ELR (cell line): ENCODE data around the gene AKT3.

Experiments used
- DNase-seq: peaks from one replicate; pipeline ENCODE4 v3.0.0-alpha.2; 2015; ENCODE audit warnings: low read depth

AKT3 gene

GRCh38 chr1:243507001-243507671, 342.9 kb downstream of the AKT3 start:
- peak; percentile 20 for DNase-seq

- DNase-seq: no peak
Measured at GRCh38 chr1:243505986-243506689, 343.9 kb downstream of the AKT3 start.

GRCh38 chr1:243503155-243503554, 346.9 kb downstream of the AKT3 start:
- no peak for DNase-seq

GRCh38 chr1:243501002-243501401, 349.0 kb downstream of the AKT3 start:
- DNase-seq: peak; percentile 86

GRCh38 chr1:243500512-243500911, 349.5 kb downstream of the AKT3 start:
- DNase-seq: no peak

GRCh38 chr1:243499711-243500110, 350.3 kb downstream of the AKT3 start:
- DNase-seq: no peak

GRCh38 chr1:243499248-243499647, 350.8 kb downstream of the AKT3 start:
- DNase-seq: no peak

GRCh38 chr1:243497939-243498681, 351.9 kb downstream of the AKT3 start:
- DNase-seq: no peak

- DNase-seq: no peak
Measured at GRCh38 chr1:243496806-243497205, 353.2 kb downstream of the AKT3 start.

- DNase-seq: no peak
Measured at GRCh38 chr1:243496187-243496646, 353.8 kb downstream of the AKT3 start.

- DNase-seq: no peak
Measured at GRCh38 chr1:243495442-243496186, 354.4 kb downstream of the AKT3 start.

GRCh38 chr1:243494741-243495431, 355.2 kb downstream of the AKT3 start:
- no peak for DNase-seq

- DNase-seq: no peak
Measured at GRCh38 chr1:243493156-243494129, 356.6 kb downstream of the AKT3 start.

GRCh38 chr1:243490748-243491686, 359.0 kb downstream of the AKT3 start:
- DNase-seq: no peak

GRCh38 chr1:243489681-243490546, 360.1 kb downstream of the AKT3 start:
- no peak for DNase-seq

GRCh38 chr1:243489158-243489527, 360.9 kb downstream of the AKT3 start:
- no peak for DNase-seq

- no peak for DNase-seq
Measured at GRCh38 chr1:243488459-243489157, 361.4 kb downstream of the AKT3 start.
